HCT116 (cell line): Measurements from ENCODE around the gene GSK3A. TPM values are rescaled to one million over a fixed set of nuclear protein-coding genes. Genes with fewer than 3 reads are reported as not detected.

Experiments
- ATAC-seq: fragments of 200-7000 bp; cut with Tn5 transposase; 2 replicates; pipeline ENCODE4 v1.9.1; 2020; ENCODE audit warnings: mild to moderate bottlenecking, moderate library complexity
- BruUV-seq: library from RNA; stranded (reverse); fragments of 400-500 nt; replicated peaks from 2 replicates; lab custom pipeline; 2021; lab: Mats Ljungman, UMichigan
- CTCF ChIA-PET: fragments of 300-600 bp; sonication (Branson Sonifier 250); formaldehyde crosslinking; loops from one replicate; lab custom pipeline; 2021; ENCODE audit warnings: antibody characterized with exemption; lab: Charles Lee
- POLR2A ChIA-PET: fragments of 300-600, 350-600 bp; sonication (Branson Sonifier 250); formaldehyde crosslinking; loops from one replicate; lab custom pipeline; 2021; ENCODE audit warnings: antibody characterized with exemption; lab: Charles Lee
- RAD21 ChIA-PET, 2 experiments: fragments of 300-600 bp; sonication (Branson Sonifier 250); formaldehyde crosslinking; loops; one replicate each; lab custom pipeline; 2023; ENCODE audit warnings: low total read pairs in 2 of 2; ENCODE audit not compliant: uncharacterized antibody in 2 of 2, unreplicated experiment in 2 of 2, low non-redundant PET in 1 of 2; lab: Charles Lee
- DNase-seq: peaks from one replicate; pipeline ENCODE4 v3.0.0-alpha.2; 2010; ENCODE audit warnings: low read depth, low spot score
- H2AFZ ChIP-seq: fragments of 200-600 bp; shearing (Covaris generic), sonication (generic); 2 replicates; pipeline ENCODE4 v1.6.1; 2017; ENCODE audit warnings: low read depth, mixed run types, mixed read lengths, antibody characterized with exemption, low read length; ENCODE audit not compliant: poor library complexity, severe bottlenecking
- H3K27ac ChIP-seq: 2 replicates; pipeline ENCODE4 v1.5.1; 2012; ENCODE audit warnings: low read depth, low read length
- H3K27me3 ChIP-seq: fragments of 200-600 bp; sonication (generic); 2 replicates; pipeline ENCODE4 v1.6.1; 2016; ENCODE audit warnings: mixed run types, low read length, mixed read lengths; ENCODE audit not compliant: insufficient read depth
- H3K36me3 ChIP-seq, 2 experiments: fragments of 200-500 bp in 1 of 2; fragments of 200-600 bp in 1 of 2; sonication (Bioruptor generic) in 1 of 2; sonication (generic) in 1 of 2; 2 replicates each; pipeline versions ENCODE4 v1.5.1 to v1.6.1; 2014 to 2016; ENCODE audit warnings: low read length in 2 of 2, inconsistent platforms in 1 of 2, mixed read lengths in 1 of 2, mixed run types in 1 of 2; ENCODE audit not compliant: insufficient read depth in 2 of 2, control insufficient read depth in 1 of 2
- H3K4me1 ChIP-seq, 2 experiments: fragments of 200-600 bp in 1 of 2; sonication (generic) in 1 of 2; 2 replicates each; pipeline versions ENCODE4 v1.5.1 to v1.6.1; 2012 to 2017; ENCODE audit warnings: low read length in 2 of 2, inconsistent platforms in 1 of 2, mild to moderate bottlenecking in 1 of 2, mixed read lengths in 1 of 2, mixed run types in 1 of 2, moderate library complexity in 1 of 2; ENCODE audit not compliant: insufficient read depth in 2 of 2, control insufficient read depth in 1 of 2
- H3K4me2 ChIP-seq: fragments of 200-600 bp; sonication (generic); 2 replicates; pipeline ENCODE4 v1.6.1; 2017; ENCODE audit warnings: mixed run types, low read length, mixed read lengths
- H3K4me3 ChIP-seq, 2 experiments: fragments of 200-600 bp in 1 of 2; sonication (generic) in 1 of 2; replicated peaks in 1 of 2; 2 replicates each; pipeline ENCODE4 v1.5.1; 2011 to 2016; ENCODE audit warnings: low read length in 2 of 2, control low read depth in 1 of 2, low read depth in 1 of 2, mild to moderate bottlenecking in 1 of 2, mixed read lengths in 1 of 2, mixed run types in 1 of 2
- H3K79me2 ChIP-seq: fragments of 200-600 bp; sonication (generic); 2 replicates; pipeline ENCODE4 v1.6.1; 2017; ENCODE audit warnings: mild to moderate bottlenecking, mixed run types, low read length, moderate library complexity, mixed read lengths; ENCODE audit not compliant: insufficient read depth
- H3K9ac ChIP-seq: fragments of 200-600 bp; sonication (generic); 2 replicates; pipeline ENCODE4 v1.6.1; 2016; ENCODE audit warnings: low read length, mixed read lengths
- H3K9me2 ChIP-seq: fragments of 200-600 bp; sonication (generic), shearing (Covaris generic); 2 replicates; pipeline ENCODE4 v1.6.1; 2017; ENCODE audit warnings: mixed run types, mild to moderate bottlenecking, moderate library complexity; ENCODE audit not compliant: insufficient read depth
- H3K9me3 ChIP-seq, 2 experiments: fragments of 200-500 bp in 1 of 2; fragments of 200-600 bp in 1 of 2; sonication (Bioruptor generic) in 1 of 2; sonication (generic) in 1 of 2; 2 replicates each; pipeline ENCODE4 v1.6.1; 2014 to 2017; ENCODE audit warnings: low read length in 2 of 2, mixed read lengths in 2 of 2, inconsistent platforms in 1 of 2, low read depth in 1 of 2, mild to moderate bottlenecking in 1 of 2, mixed run types in 1 of 2, moderate library complexity in 1 of 2; ENCODE audit not compliant: control insufficient read depth in 1 of 2, insufficient read depth in 1 of 2
- H4K20me1 ChIP-seq: fragments of 200-600 bp; sonication (generic), shearing (Covaris generic); 2 replicates; pipeline ENCODE4 v1.6.1; 2017; ENCODE audit warnings: mixed run types, mild to moderate bottlenecking, moderate library complexity; ENCODE audit not compliant: insufficient read depth
- ATF3 ChIP-seq: IDR thresholded peaks from 2 replicates; pipeline ENCODE4 v1.6.1; 2012
- CTCF ChIP-seq, 3 experiments: fragments of 200-600 bp in 1 of 3; sonication (generic) in 1 of 3; IDR thresholded peaks in 2 of 3; conservative IDR thresholded peaks in 1 of 3; 2 replicates each; pipeline ENCODE4 v1.5.1; 2012 to 2017; ENCODE audit warnings: low read depth in 2 of 3, low read length in 2 of 3, antibody characterized with exemption in 1 of 3, borderline replicate concordance in 1 of 3, control low read depth in 1 of 3, mild to moderate bottlenecking in 1 of 3, mixed read lengths in 1 of 3, mixed run types in 1 of 3, moderate library complexity in 1 of 3; ENCODE audit not compliant: insufficient read depth in 1 of 3
- EGR1 ChIP-seq: IDR thresholded peaks from 2 replicates; pipeline ENCODE4 v1.6.1; 2012; ENCODE audit warnings: low read depth
- ELF1 ChIP-seq: IDR thresholded peaks from 2 replicates; pipeline ENCODE4 v1.6.1; 2012; ENCODE audit warnings: low read depth, borderline replicate concordance
- FOSL1 ChIP-seq: IDR thresholded peaks from 2 replicates; pipeline ENCODE4 v1.6.1; 2012; ENCODE audit warnings: low read depth
- JUND ChIP-seq: IDR thresholded peaks from 2 replicates; pipeline ENCODE4 v1.6.1; 2012
- MAX ChIP-seq: IDR thresholded peaks from 2 replicates; pipeline ENCODE4 v1.6.1; 2012
- POLR2A ChIP-seq: IDR thresholded peaks from 2 replicates; pipeline ENCODE4 v1.7.0; 2011; ENCODE audit warnings: borderline replicate concordance; ENCODE audit not compliant: insufficient read depth, insufficient read length; ENCODE audit errors: extremely low read depth
- POLR2AphosphoS5 ChIP-seq: IDR thresholded peaks from 2 replicates; pipeline ENCODE4 v1.6.1; 2011; ENCODE audit warnings: mild to moderate bottlenecking, low read depth, low read length, moderate library complexity
- RAD21 ChIP-seq: IDR thresholded peaks from 2 replicates; pipeline ENCODE4 v1.6.1; 2012; ENCODE audit warnings: low read depth, mild to moderate bottlenecking
- REST ChIP-seq: IDR thresholded peaks from 2 replicates; pipeline ENCODE4 v1.6.1; 2012; ENCODE audit warnings: low read depth
- SIN3A ChIP-seq: IDR thresholded peaks from 2 replicates; pipeline ENCODE4 v1.6.1; 2012; ENCODE audit warnings: low read depth
- SP1 ChIP-seq: IDR thresholded peaks from 2 replicates; pipeline ENCODE4 v1.6.1; 2012; ENCODE audit warnings: low read depth
- SRF ChIP-seq: IDR thresholded peaks from 2 replicates; pipeline ENCODE4 v1.6.1; 2012; ENCODE audit warnings: low read depth
- TCF7L2 ChIP-seq: IDR thresholded peaks from 2 replicates; pipeline ENCODE4 v1.7.0; 2011; ENCODE audit warnings: borderline replicate concordance, inconsistent platforms; ENCODE audit not compliant: insufficient read depth, insufficient read length; ENCODE audit errors: extremely low read depth
- YY1 ChIP-seq: IDR thresholded peaks from 2 replicates; pipeline ENCODE4 v1.6.1; 2011; ENCODE audit warnings: low read length, low read depth, moderate library complexity, mild to moderate bottlenecking; ENCODE audit not compliant: insufficient replicate concordance; ENCODE audit errors: extremely low read depth
- ZBTB33 ChIP-seq: IDR thresholded peaks from 2 replicates; pipeline ENCODE4 v1.6.1; 2011; ENCODE audit warnings: mild to moderate bottlenecking, low read length, moderate library complexity; ENCODE audit not compliant: insufficient replicate concordance; ENCODE audit errors: extremely low read depth
- ZNF274 ChIP-seq: fragments of 200-500 bp; sonication (Bioruptor generic); IDR thresholded peaks from 2 replicates; pipeline ENCODE4 v1.6.1; 2014; ENCODE audit warnings: mild to moderate bottlenecking, low read depth, low read length, inconsistent platforms
- intact Hi-C: fragments of 100-400 bp; cut with micrococcal nuclease; formaldehyde crosslinking; loops from 2 replicates; pipeline ENCODE4 v1.10.0; 2022
- total RNA-seq: library from RNA; stranded (reverse); gene quantifications from one replicate; pipeline ENCODE4 v1.2.1, GENCODE V29; 2021; ENCODE audit not compliant: unreplicated experiment

Gene GSK3A
- total RNA-seq, 1 experiment from 2014 or later: 57.2 TPM

GRCh38 chr19:42279155-42279901 lies 36.9 kb upstream of the GSK3A start:
- intact Hi-C loops: loop anchor here (1.0 kb wide), 1 partner anchor 33 kb away; no protein-coding TSS in a partner anchor
- ATAC-seq: no peak
- H3K4me3 ChIP-seq: peak overlapping the region; percentile 70 to 72
- no peaks in the 10 kb centered on the region; the same call in 1 of the 2 replicates for H3K79me2 ChIP-seq
- no peaks in the 10 kb centered on the region for H3K9me3 ChIP-seq
- H3K36me3 ChIP-seq: peaks cover 3 to 4% of the 10 kb centered on the region in 2 experiments; a peak in 2 of 4 replicates
- H2AFZ ChIP-seq: no peak overlapping the region
- no TSS peak for BruUV-seq
- no peaks in the 10 kb centered on the region for H4K20me1 ChIP-seq
- peaks cover 43 to 59% of the 10 kb centered on the region in 2 experiments for H3K4me1 ChIP-seq
- peak overlapping the region; percentile 86 for H3K9ac ChIP-seq
- no peaks in the 10 kb centered on the region for H3K9me2 ChIP-seq
- no peak for DNase-seq
- peak overlapping the region; percentile 94 for H3K27ac ChIP-seq
- H3K27me3 ChIP-seq: no peaks in the 10 kb centered on the region
- ChIA-PET RAD21 (interaction anchor here (0.8 to 1.9 kb wide), 5 partner anchors 32 to 37 kb away, joined by 4 to 9 read pairs (median 6); partner anchors contain the start of gene GSK3A (in 1 of the 2)), CTCF (interaction anchor here (0.8 to 4.8 kb wide), 9 partner anchors 9 to 147 kb away, joined by 3 to 63 read pairs (median 7); partner anchors contain the start of genes GSK3A and PAFAH1B3), POLR2A (interaction anchor here (0.7 to 2.5 kb wide), 7 partner anchors 10 to 36 kb away, joined by 3 to 19 read pairs (median 4); partner anchors contain the start of genes CIC, ERF, PAFAH1B3 and PRR19)
- peak overlapping the region; percentile 97 for H3K4me2 ChIP-seq
- no peak for TF ChIP-seq TCF7L2
- no peak for TF ChIP-seq MAX
- TF ChIP-seq SIN3A: no peak
- no peak for TF ChIP-seq POLR2AphosphoS5
- no peak for TF ChIP-seq FOSL1
- no peak for TF ChIP-seq RAD21
- TF ChIP-seq CTCF (IDR thresholded peaks at IDR 0.05 in 2 of 3, conservative IDR thresholded peaks at IDR 0.05 in 1 of 3; ENCODE audit: borderline replicate concordance in 1 of 3, insufficient read depth in 1 of 3, low read depth in 2 of 3, low read length in 2 of 3): no peak
- no peak for TF ChIP-seq JUND
- TF ChIP-seq YY1: no peak
- TF ChIP-seq SRF: no peak
- TF ChIP-seq ATF3: no peak
- TF ChIP-seq ELF1: no peak
- no peak for TF ChIP-seq ZBTB33
- TF ChIP-seq ZNF274: no peak
- no peak for TF ChIP-seq REST
- TF ChIP-seq SP1: no peak
- TF ChIP-seq EGR1: no peak
- TF ChIP-seq POLR2A: no peak
